ENCODE results near the gene APPBP2. TPM values are rescaled to one million over a fixed set of nuclear protein-coding genes. Genes with fewer than 3 reads are reported as not detected.

APPBP2 gene
- total RNA-seq, 1 experiment from 2014 or later, result 25.3 TPM

Other genes starting within 250 kb of the APPBP2 start
- gene USP32, start 134.1 kb downstream of the APPBP2 start, total RNA-seq (2022), result 50.3 and 53.3 TPM in 2 replicates
- gene CHCT1, start 103.8 kb downstream of the APPBP2 start, total RNA-seq (2022), result not detected in 2 replicates
- gene PPM1D, start 74.0 kb upstream of the APPBP2 start, total RNA-seq (2022), result 17.9 and 18.7 TPM in 2 replicates
- 35.6 and 44.1 TPM in 2 replicates for gene BCAS3, start 151.6 kb upstream of the APPBP2 start, total RNA-seq (2022)

Measured in Caco-2 (cell line).